Erythroblast (primary cell): ENCODE measurements around the gene SORCS3.

Experiments
- GATA1 ChIP-seq: IDR thresholded peaks from 2 replicates; pipeline ENCODE4 v1.6.1; 2011; ENCODE audit warnings: low read depth, mild to moderate bottlenecking, control low read depth, low read length, moderate library complexity
- POLR2A ChIP-seq: IDR thresholded peaks from 2 replicates; pipeline ENCODE4 v1.6.1; 2011; ENCODE audit warnings: mild to moderate bottlenecking, low read length

DNA sequence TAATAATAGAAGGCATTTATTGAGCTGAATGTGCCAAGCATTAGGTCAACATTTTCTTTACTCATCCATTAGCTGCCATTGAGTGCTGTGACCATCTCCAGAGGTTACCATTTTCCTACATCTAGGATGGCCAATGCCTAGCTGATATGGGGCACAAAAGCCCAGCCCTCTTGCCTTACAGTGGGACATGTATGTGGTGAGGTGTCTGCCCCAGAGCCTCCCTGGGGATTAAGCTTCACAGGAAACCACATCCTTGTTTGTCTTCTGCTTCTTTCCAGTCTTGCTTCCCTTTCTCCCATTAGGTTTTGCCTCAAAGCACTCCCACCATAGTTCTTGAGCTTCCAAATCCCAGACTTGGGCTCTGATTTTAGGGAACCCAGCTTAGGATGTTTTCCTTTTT, 258.7 kb downstream of the SORCS3 start:
- TF ChIP-seq GATA1 (no peak), POLR2A (no peak)
